Endothelial cell (in vitro differentiated cells): ENCODE measurements around the gene KL. TPM values are rescaled to one million over a fixed set of nuclear protein-coding genes. Genes with fewer than 3 reads are reported as not detected.

Source experiments
- DNase-seq: peaks from one replicate; pipeline ENCODE4 v3.0.0; 2021; ENCODE audit warnings: low spot score
- H3K27ac Mint-ChIP-seq: one replicate; pipeline ENCODE4 v1.8.0; 2021; ENCODE audit warnings: mixed read lengths, inconsistent platforms; ENCODE audit not compliant: unreplicated experiment
- H3K27me3 Mint-ChIP-seq: one replicate; pipeline ENCODE4 v1.8.0; 2021; ENCODE audit warnings: mild to moderate bottlenecking, moderate library complexity, mixed read lengths, inconsistent platforms; ENCODE audit not compliant: unreplicated experiment
- H3K36me3 Mint-ChIP-seq: one replicate; pipeline ENCODE4 v1.8.0; 2021; ENCODE audit warnings: mild to moderate bottlenecking, low read depth, mixed read lengths, inconsistent platforms; ENCODE audit not compliant: unreplicated experiment
- H3K4me1 Mint-ChIP-seq: one replicate; pipeline ENCODE4 v1.8.0; 2021; ENCODE audit warnings: mild to moderate bottlenecking, mixed read lengths, inconsistent platforms; ENCODE audit not compliant: unreplicated experiment
- H3K4me3 Mint-ChIP-seq: one replicate; pipeline ENCODE4 v1.8.0; 2021; ENCODE audit warnings: mild to moderate bottlenecking, mixed read lengths, inconsistent platforms; ENCODE audit not compliant: unreplicated experiment
- H3K9me3 Mint-ChIP-seq: one replicate; pipeline ENCODE4 v1.8.0; 2021; ENCODE audit warnings: mixed read lengths, inconsistent platforms; ENCODE audit not compliant: unreplicated experiment
- CTCF ChIP-seq: fragments of 200-600 bp; sonication (generic); IDR thresholded peaks from one replicate; pipeline ENCODE4 v1.5.0; 2021; ENCODE audit warnings: antibody characterized with exemption; ENCODE audit not compliant: unreplicated experiment
- total RNA-seq: library from RNA; stranded (reverse); fragmentation: NEBNext Ultra II Directional; extraction: Animal tissue kit (Norgen Biotek cat#: 25700); gene quantifications from one replicate; pipeline ENCODE4 v1.2.1, GENCODE V29; 2021; ENCODE audit not compliant: unreplicated experiment

KL gene
- total RNA-seq, 1 donor from 2014 or later: 29.6 TPM

GRCh38 chr13:33007237-33007636 lies 9.0 kb upstream of the KL start:
- TF ChIP-seq CTCF: no peak
- Mint-ChIP-seq H3K27me3 (peaks cover 3% of the 10 kb centered on the region), H3K4me1 (peaks cover 38% of the 10 kb centered on the region), H3K9me3 (peaks cover 23% of the 10 kb centered on the region), H3K27ac (peak overlapping the region; percentile 34), H3K4me3 (no peak overlapping the region), H3K36me3 (peaks cover 28% of the 10 kb centered on the region)
- no peak for DNase-seq

- peaks cover 3% of the 10 kb centered on the region for H3K27me3 Mint-ChIP-seq
- TF ChIP-seq CTCF: no peak
- H3K4me3 Mint-ChIP-seq: no peak overlapping the region
- H3K27ac Mint-ChIP-seq: peak overlapping the region; percentile 4
- peaks cover 24% of the 10 kb centered on the region for H3K36me3 Mint-ChIP-seq
- no peak for DNase-seq
- peaks cover 23% of the 10 kb centered on the region for H3K9me3 Mint-ChIP-seq
- peaks cover 33% of the 10 kb centered on the region for H3K4me1 Mint-ChIP-seq
These were observed 8.3 kb upstream of the KL start for GRCh38 chr13:33007950-33008349.

GRCh38 chr13:33008946-33009722 lies 7.1 kb upstream of the KL start:
- peaks cover 24% of the 10 kb centered on the region for H3K36me3 Mint-ChIP-seq
- H3K27me3 Mint-ChIP-seq: peaks cover 3% of the 10 kb centered on the region
- H3K9me3 Mint-ChIP-seq: peaks cover 23% of the 10 kb centered on the region
- DNase-seq: no peak
- no peak for TF ChIP-seq CTCF
- H3K4me1 Mint-ChIP-seq: peaks cover 29% of the 10 kb centered on the region
- no peak overlapping the region for H3K4me3 Mint-ChIP-seq
- H3K27ac Mint-ChIP-seq: no peak overlapping the region

GRCh38 chr13:33011828-33012470 lies 4.3 kb upstream of the KL start:
- Mint-ChIP-seq H3K27ac (peak overlapping the region; percentile 27), H3K4me3 (no peak overlapping the region), H3K4me1 (peaks cover 27% of the 10 kb centered on the region), H3K9me3 (peaks cover 23% of the 10 kb centered on the region), H3K36me3 (peaks cover 37% of the 10 kb centered on the region), H3K27me3 (peaks cover 13% of the 10 kb centered on the region)
- no peak for TF ChIP-seq CTCF
- DNase-seq: no peak

- no peak for DNase-seq
- peaks cover 16% of the 10 kb centered on the region for H3K27me3 Mint-ChIP-seq
- H3K9me3 Mint-ChIP-seq: peaks cover 7% of the 10 kb centered on the region
- peaks cover 33% of the 10 kb centered on the region for H3K36me3 Mint-ChIP-seq
- H3K27ac Mint-ChIP-seq: peak overlapping the region; percentile 100
- peak overlapping the region; percentile 99 for H3K4me3 Mint-ChIP-seq
- no peak for TF ChIP-seq CTCF
- peaks cover 40% of the 10 kb centered on the region for H3K4me1 Mint-ChIP-seq
These were observed 1.9 kb upstream of the KL start for GRCh38 chr13:33014291-33014690.
